Adrenal gland (tissue), 5 donors: Measurements from ENCODE around the gene DDX5.

Experiments
- CTCF ChIP-seq, 6 experiments: fragments of 450-650 bp in 4 of 6; fragments of 200-600 bp in 2 of 6; sonication (generic) in 1 of 6; IDR thresholded peaks; 1 replicate in 5 of 6; 2 replicates in 1 of 6; pipeline versions ENCODE4 v1.5.1 to v1.8.0; 2016 to 2021; ENCODE audit warnings: antibody characterized with exemption in 6 of 6, mild to moderate bottlenecking in 2 of 6, moderate library complexity in 1 of 6
- POLR2A ChIP-seq, 2 donors: fragments of 450-650 bp; IDR thresholded peaks; one replicate each; pipeline ENCODE4 v1.6.1; 2017; ENCODE audit warnings: antibody characterized with exemption in 2 of 2, mild to moderate bottlenecking in 2 of 2, moderate library complexity in 1 of 2
- donor health status: DM: no; HTN: no; CAD: no.

GRCh38 chr17:64491034-64491860 lies 14.8 kb downstream of the DDX5 start:
- TF ChIP-seq CTCF (IDR thresholded peaks at IDR 0.05) (peak in 5 of 6 experiments; percentile 25 to 55 (median 52)), POLR2A (IDR thresholded peaks at IDR 0.05) (no peak)
